NCI-H1930 (cell line): Measurements from ENCODE around the gene RCAN3.

Source experiments
- DNase-seq, 2 experiments: peaks; one replicate each; lab custom pipeline; 2025; lab: John Stamatoyannopoulos, UW

Gene RCAN3

DNA sequence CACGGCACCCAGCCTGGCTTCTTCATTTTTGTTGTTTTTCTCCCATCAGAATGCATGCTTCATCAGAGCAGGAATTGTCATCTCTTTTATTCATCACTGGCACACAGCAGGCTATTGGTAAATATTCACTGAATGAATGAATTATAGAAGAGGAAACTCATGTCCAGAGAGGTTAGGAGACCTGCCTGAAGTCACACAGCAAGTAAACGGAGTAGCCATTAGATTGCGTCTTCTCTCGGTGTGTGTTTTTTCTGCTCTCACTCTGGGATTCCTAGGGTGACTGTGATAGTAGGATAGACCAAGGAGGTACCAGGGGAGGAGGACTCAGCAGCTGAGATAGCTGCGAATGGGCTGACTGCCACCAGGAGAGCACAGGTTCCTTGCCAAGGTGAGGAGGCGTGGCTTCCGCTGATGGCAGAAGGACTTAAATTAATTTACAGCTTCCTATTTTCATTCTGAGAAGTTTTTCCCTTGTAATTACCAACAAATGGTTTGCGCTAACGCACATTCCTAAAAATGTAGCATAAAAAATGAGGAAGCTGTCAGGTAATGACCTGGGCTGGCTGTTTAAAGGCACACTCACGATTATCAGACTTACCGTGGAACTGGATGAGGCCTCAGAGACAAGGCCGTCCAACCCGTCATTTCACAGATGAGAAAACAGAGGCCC lies 48.8 kb downstream of the RCAN3 start:
- no peak for DNase-seq

GRCh38 chr1:24551960-24552571 lies 49.4 kb downstream of the RCAN3 start:
- no peak for DNase-seq

DNA sequence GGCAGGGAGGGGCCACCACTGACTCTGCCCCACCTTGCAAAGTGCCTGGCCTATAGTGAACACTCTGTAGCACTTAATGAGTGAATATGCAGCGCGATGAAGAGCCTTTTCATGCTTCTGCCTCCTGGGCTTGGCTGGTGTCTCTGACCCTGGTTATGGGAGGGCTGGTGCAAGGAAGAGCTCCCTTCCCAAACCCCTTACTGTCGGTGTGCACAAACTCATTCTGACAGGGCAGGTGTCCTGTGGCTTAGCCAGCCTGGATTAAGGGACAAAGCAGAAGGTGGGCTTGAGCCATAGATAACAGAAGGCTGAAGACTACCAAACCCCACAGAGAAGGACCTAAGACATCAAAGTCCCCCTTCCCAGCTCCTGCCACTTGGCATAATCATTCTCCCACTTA lies 51.3 kb downstream of the RCAN3 start:
- DNase-seq: no peak

- no peak for DNase-seq
Observed at GRCh38 chr1:24554714-24555113, 52.1 kb downstream of the RCAN3 start.

- DNase-seq: peak; percentile 34 to 37
Observed at GRCh38 chr1:24555591-24556413, 53.2 kb downstream of the RCAN3 start, which contains the start of gene NCMAP. NCMAP (plus strand) TSS chr1:24556087; CDS start chr1:24595431, 39,344 bp downstream.

DNA sequence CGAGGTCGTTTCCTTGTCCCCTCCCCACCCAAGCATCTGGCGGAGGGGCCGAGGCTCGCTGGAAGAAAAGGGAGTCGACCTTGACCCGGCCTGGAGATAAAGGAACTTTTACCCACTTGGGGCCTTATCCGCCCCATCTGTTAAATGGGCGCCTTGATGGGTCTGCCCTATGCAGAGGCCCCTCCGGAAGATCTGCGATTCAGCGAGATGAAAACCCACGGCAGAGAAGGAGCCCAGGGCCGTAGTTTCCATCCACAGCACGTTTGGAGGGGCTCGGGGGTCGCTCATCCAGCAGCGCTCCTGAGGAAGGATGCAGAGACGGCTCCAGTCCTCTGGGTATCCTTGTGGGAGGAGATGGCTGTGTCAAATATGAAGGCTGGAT lies 53.8 kb downstream of the RCAN3 start:
- DNase-seq: no peak

DNA sequence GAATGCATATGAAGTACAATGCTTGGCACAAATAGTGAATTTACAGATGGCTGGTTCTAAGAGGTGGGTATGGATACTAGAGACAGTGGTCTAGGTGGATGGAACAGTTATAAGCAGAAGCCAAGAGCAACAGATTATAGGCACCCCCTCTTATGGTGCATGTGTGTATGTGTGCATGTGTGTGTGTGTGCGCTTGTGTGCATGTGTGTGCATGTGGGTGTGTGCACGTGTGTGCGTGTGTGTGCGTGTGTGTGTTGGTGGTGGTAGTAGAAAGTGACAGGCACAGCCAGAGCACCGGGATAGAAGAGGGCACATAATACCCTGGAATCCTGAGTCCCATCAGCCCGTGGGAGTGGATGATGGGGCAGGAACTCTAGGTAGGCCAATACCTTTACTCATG lies 54.6 kb downstream of the RCAN3 start:
- no peak for DNase-seq

GRCh38 chr1:24557711-24558131 lies 55.1 kb downstream of the RCAN3 start:
- DNase-seq: no peak

DNA sequence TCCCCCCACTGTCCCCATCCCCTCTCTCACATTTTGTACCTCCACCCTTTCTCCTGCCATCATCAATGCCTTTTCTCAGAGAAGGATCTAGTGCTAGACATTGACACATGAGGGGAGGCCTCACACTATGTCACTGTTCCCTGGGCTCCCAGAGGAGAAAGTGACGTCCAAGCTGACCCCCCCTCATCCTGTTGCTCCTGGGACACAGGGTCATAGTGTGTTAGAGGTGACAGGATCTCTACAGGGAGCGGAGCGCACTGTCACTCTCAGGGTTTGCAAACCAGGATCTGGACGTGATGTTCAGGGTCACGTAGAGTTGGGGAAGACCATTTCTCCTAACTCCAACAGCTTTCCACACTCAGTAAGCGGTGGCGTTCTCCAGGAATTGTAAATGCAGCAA lies 55.8 kb downstream of the RCAN3 start:
- DNase-seq: no peak

GRCh38 chr1:24558902-24559791 lies 56.5 kb downstream of the RCAN3 start:
- DNase-seq: no peak

DNA sequence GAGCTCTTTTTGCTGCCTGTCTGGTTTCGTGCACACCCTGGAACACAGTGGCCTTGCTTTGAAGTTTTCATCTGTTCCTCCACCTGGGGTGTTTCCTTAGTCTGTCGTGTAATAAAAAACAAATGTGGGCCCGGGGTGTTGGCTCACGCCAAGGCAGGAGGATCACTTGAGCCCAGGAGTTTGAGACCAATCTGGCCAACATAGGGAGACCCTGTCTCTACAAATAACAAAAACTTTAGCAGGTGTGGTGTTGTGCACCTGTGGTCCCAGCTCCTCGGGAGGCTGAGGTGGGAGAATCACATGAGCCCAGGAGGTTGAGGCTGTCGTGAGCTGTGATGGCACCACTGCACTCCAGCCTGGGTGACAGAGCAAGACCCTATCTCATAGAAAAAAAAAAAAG lies 57.7 kb downstream of the RCAN3 start:
- DNase-seq: no peak

DNA sequence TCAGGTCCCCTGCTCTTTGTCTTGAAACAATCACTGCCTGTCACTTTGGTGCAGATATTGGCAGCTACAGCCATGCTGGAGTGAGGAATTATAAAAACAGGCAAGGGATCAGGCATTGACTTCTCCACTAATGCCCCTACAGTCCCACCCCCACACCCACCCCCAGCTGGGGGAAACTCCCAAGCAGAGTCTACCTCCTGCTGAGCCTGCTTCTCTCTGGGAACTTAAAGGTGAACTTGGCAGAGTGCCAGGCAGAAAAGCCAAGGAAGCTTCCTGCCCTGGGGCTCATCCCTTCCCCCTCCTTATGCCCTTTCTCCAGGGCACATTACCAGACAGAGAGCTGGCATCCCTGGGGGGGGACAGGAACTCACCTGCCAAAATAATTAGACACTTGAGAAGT lies 60.0 kb downstream of the RCAN3 start:
- no peak for DNase-seq

GRCh38 chr1:24564695-24565094 lies 62.1 kb downstream of the RCAN3 start:
- no peak for DNase-seq

GRCh38 chr1:24566236-24566867 lies 63.7 kb downstream of the RCAN3 start:
- no peak for DNase-seq

GRCh38 chr1:24567792-24568388 lies 65.3 kb downstream of the RCAN3 start:
- no peak for DNase-seq

- no peak for DNase-seq
Observed at GRCh38 chr1:24568475-24568874, 65.8 kb downstream of the RCAN3 start.

DNA sequence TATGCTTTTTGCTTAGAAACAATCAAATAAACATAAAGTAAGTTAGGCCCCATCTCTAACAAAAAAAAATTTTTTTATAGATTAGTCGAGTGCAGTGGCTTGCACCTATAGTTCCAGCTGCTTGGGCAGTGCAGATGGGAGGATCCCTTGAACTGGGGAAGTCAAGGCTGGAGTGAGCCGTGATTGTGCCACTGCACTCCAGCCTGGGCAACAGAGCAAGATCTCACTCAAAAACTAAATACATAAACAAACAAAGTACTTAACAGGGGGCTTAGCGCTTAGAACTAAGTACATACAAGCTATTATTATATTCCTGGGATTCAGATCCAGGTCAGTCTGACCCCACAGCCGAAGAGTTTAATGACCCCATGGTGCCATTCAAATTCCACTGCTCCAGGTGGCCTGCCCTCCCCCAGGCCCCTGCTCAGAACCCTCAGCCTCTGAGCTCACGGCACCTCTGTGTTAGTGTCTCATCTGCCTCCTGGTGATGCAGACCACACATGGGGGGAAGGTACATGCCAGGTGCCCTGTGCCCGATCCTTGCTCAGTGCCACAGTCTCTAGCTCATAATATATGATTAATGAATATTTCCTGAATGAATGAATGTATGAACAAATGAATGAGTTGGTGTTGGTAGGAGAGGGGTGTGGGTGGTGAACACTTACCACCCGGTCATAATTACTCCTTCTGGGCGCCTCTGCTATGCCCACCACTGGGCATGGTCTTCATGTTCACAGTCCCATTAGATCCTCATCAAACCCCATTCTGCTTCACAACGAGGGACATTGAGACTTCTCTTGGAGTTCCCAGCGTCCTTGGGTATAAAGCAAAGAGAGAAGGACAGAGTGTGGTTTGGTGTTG lies 67.9 kb downstream of the RCAN3 start:
- no peak for DNase-seq

DNA sequence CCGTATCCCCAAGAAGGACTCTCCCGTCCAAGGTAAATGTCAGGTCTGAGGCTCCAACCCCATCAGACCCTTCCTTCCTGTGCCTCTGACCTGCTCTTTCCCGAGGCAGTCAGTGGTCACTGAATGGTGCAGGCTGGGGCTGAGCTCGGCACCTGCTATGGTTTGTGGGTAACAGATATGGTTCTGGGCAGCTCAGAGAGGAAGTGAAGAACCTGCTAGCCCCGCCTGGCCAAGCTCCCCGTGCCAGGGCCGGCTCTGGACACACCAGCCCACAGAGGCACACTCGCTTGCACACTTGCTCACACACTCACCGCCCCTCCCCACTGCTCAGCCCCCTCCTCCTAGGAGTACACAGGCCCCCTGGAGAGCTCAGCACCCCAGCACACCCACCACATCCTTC lies 69.7 kb downstream of the RCAN3 start:
- DNase-seq: no peak

GRCh38 chr1:24575905-24576587 lies 73.4 kb downstream of the RCAN3 start:
- DNase-seq: no peak

- DNase-seq: no peak
Observed at GRCh38 chr1:24578846-24579245, 76.2 kb downstream of the RCAN3 start.
